Transverse colon (tissue), 3 donors: ENCODE measurements around the gene FGD5.

Experiments used
- EP300 ChIP-seq: sonication (generic); formaldehyde crosslinking; IDR thresholded peaks from one replicate; pipeline ENCODE4 v1.6.1; 2017; ENCODE audit warnings: antibody characterized with exemption, low read depth
- POLR2A ChIP-seq: fragments of 450-650 bp; IDR thresholded peaks from one replicate; pipeline ENCODE4 v1.6.1; 2016; ENCODE audit warnings: antibody characterized with exemption, mild to moderate bottlenecking, moderate library complexity
- TF ChIP-seq, protein P1 (sequence below), 5 experiments: fragments of 200-600 bp in 3 of 5; fragments of 450-650 bp in 2 of 5; sonication (generic) in 3 of 5; IDR thresholded peaks; 1 replicate in 2 of 5; 2 replicates in 3 of 5; pipeline ENCODE4 v1.5.1; 2016 to 2017; ENCODE audit warnings: antibody characterized with exemption in 5 of 5, inconsistent platforms in 3 of 5, mild to moderate bottlenecking in 2 of 5, moderate library complexity in 1 of 5

DNA sequence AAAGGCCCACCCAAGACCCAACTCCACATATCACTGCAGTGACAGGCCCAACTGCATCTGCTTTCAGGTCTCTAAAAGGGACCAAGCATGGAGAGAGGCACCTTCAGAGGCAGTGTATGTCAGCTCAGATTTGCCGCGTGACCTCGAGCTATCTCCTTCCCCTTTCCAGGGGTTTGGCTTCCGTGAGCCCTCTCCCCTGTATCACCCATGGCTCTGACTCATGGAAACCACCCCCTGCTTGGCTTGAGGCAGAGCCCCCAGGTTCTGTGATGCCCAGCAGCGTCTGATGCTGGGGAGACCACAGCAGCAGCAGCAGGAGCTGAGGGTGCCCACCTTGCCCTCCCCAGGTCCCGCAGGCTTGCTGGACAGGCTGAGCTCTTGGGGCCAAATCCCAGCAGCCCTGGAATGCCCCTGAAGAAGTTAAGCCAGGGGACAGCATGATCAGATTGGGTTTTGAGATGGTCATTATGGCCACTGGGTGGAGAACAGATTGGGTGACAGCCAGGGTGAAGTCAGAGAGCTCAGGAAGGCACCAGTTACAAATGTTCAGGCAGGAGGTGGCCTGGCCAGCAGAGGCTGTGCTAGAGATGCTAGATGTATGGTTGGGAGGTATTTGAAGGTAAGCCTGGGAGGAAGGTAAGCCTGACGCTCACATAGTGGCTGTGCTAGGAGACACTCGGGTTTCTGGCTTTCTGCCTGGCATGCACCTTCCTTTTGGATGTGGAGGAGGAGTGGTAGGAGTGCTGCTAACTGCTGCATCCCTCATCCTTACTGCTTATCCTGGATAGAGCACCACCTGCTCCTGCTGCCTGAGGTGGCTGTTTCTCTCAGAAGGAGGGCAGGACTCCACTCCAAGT is 42.9 kb downstream of the FGD5 start:
- TF ChIP-seq EP300: no peak
- TF ChIP-seq, protein P1, sequence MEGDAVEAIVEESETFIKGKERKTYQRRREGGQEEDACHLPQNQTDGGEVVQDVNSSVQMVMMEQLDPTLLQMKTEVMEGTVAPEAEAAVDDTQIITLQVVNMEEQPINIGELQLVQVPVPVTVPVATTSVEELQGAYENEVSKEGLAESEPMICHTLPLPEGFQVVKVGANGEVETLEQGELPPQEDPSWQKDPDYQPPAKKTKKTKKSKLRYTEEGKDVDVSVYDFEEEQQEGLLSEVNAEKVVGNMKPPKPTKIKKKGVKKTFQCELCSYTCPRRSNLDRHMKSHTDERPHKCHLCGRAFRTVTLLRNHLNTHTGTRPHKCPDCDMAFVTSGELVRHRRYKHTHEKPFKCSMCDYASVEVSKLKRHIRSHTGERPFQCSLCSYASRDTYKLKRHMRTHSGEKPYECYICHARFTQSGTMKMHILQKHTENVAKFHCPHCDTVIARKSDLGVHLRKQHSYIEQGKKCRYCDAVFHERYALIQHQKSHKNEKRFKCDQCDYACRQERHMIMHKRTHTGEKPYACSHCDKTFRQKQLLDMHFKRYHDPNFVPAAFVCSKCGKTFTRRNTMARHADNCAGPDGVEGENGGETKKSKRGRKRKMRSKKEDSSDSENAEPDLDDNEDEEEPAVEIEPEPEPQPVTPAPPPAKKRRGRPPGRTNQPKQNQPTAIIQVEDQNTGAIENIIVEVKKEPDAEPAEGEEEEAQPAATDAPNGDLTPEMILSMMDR (IDR thresholded peaks at IDR 0.05): no peak
- TF ChIP-seq POLR2A: no peak
